GM12864 (cell line): Measurements from ENCODE around the gene FRS2.
A peak's percentile ranks its signal among the peaks of the same experiment; 100 is the strongest.

Experiments used
- DNase-seq: peaks from one replicate; pipeline ENCODE4 v3.0.0-alpha.2; 2011; ENCODE audit warnings: low read depth
- H3K4me3 ChIP-seq: 2 replicates; pipeline ENCODE4 v1.5.1; 2011; ENCODE audit warnings: mild to moderate bottlenecking, low read depth, low read length, control low read depth
- CTCF ChIP-seq: IDR thresholded peaks from 2 replicates; pipeline ENCODE4 v1.5.1; 2011; ENCODE audit warnings: low read depth, mild to moderate bottlenecking, moderate library complexity, low read length, control low read depth, inconsistent platforms; ENCODE audit errors: missing control alignments

FRS2 gene

GRCh38 chr12:69464428-69464827, 5.8 kb upstream of the FRS2 start:
- TF ChIP-seq CTCF: no peak
- no peak for DNase-seq
- no peak overlapping the region for H3K4me3 ChIP-seq

- H3K4me3 ChIP-seq: no peak overlapping the region
- no peak for TF ChIP-seq CTCF
- DNase-seq: no peak
These were observed 3.3 kb upstream of the FRS2 start for GRCh38 chr12:69466867-69467266.

GRCh38 chr12:69467366-69467765, 2.8 kb upstream of the FRS2 start:
- DNase-seq: no peak
- no peak overlapping the region for H3K4me3 ChIP-seq

DNA sequence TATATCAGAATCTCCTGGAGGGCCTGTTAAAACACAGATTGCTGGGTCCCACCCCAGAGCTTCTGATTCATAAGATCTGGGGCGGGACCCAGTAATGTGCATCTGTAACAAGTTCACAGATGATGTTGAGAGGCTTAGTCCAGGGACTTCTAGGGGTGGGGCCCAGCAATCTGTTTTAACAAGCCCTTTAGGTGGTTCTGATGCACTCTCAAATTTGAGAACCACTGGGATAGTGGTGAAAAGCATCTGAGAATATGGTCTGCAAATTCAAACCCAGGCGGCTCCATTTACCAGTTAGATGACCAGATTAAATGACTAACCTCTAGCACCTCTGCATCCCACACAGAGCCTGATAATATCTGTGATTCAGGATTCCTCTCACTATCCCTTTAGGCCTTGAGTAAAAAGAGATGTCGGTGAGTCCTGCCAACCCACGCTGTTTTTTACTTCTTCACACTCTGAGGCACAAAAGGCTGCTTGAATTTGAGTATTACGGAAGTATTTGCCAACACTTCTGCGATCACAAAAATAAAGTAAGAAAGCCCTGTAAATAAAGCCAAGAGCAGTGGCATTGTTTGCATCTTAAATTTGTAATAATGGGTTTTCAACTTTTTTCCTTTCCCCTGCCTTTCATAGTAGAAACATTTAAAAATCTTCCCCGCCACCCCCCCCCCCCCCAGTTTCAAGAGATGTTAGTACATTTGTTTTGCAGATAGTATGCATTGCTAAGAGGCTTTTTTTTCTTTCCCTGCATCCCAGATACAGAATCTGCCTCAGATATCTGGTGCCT, 1.8 kb upstream of the FRS2 start:
- no peak for TF ChIP-seq CTCF
- no peak overlapping the region for H3K4me3 ChIP-seq
- no peak for DNase-seq

More at GRCh38 chr12:69467366-69467765, 2.8 kb upstream of the FRS2 start:
- no peak for TF ChIP-seq CTCF

- no peak for DNase-seq
- peak overlapping the region; percentile 73 for H3K4me3 ChIP-seq
- no peak for TF ChIP-seq CTCF
These were observed 367 bp upstream of the FRS2 start for GRCh38 chr12:69469854-69470188.

GRCh38 chr12:69471076-69471430, 865 bp downstream of the FRS2 start:
- DNase-seq: no peak
- TF ChIP-seq CTCF: no peak
- H3K4me3 ChIP-seq: peak overlapping the region; percentile 73
